IMR-90 (cell line): ENCODE results near the gene ADD2. TPM values are rescaled to one million over a fixed set of nuclear protein-coding genes. Genes with fewer than 3 reads are reported as not detected.
A peak's percentile ranks its signal among the peaks of the same experiment; 100 is the strongest.

Experiments used
- ATAC-seq: fragments of 200-7000 bp; cut with Tn5 transposase; 2 replicates; pipeline ENCODE4 v1.9.1; 2020; ENCODE audit warnings: low read depth, mild to moderate bottlenecking, moderate library complexity
- BruUV-seq: library from RNA; stranded (reverse); fragments of 400-500 nt; replicated peaks from 2 replicates; lab custom pipeline; 2021; lab: Mats Ljungman, UMichigan
- CTCF ChIA-PET: fragments of 300-600 bp; formaldehyde crosslinking; extraction: SDS; loops from one replicate; lab custom pipeline; 2021; ENCODE audit warnings: antibody characterized with exemption; lab: Yijun Ruan, JAX
- POLR2A ChIA-PET: fragments of 300-600 bp; sonication (Branson Sonifier 250); formaldehyde crosslinking; loops from one replicate; lab custom pipeline; 2022; ENCODE audit warnings: antibody characterized with exemption; ENCODE audit not compliant: unreplicated experiment; lab: Charles Lee
- DNase-seq: peaks from one replicate; pipeline ENCODE4 v3.0.0; 2013
- H2AFZ ChIP-seq: replicated peaks from 2 replicates; pipeline ENCODE3; 2013; ENCODE audit warnings: low read length, mild to moderate bottlenecking; ENCODE audit not compliant: poor library complexity
- H2AK5ac ChIP-seq: 2 replicates; pipeline ENCODE4 v1.6.1; 2013; ENCODE audit warnings: low read depth, low read length, inconsistent platforms
- H2AK9ac ChIP-seq: replicated peaks from 2 replicates; pipeline ENCODE3; 2013; ENCODE audit warnings: mild to moderate bottlenecking, low read depth, low read length, moderate library complexity; ENCODE audit not compliant: poor library complexity
- H2BK120ac ChIP-seq: 2 replicates; pipeline ENCODE4 v1.6.1; 2013; ENCODE audit warnings: low read depth, low read length, inconsistent platforms
- H2BK15ac ChIP-seq: 3 replicates; pipeline ENCODE4 v1.6.1; 2013; ENCODE audit warnings: low read depth, low read length, inconsistent platforms
- H2BK20ac ChIP-seq: 2 replicates; pipeline ENCODE4 v1.6.1; 2013; ENCODE audit warnings: low read depth, mild to moderate bottlenecking, inconsistent platforms, low read length, moderate library complexity
- H2BK5ac ChIP-seq: 2 replicates; pipeline ENCODE4 v1.6.1; 2013; ENCODE audit warnings: mild to moderate bottlenecking, low read depth, low read length, inconsistent platforms; ENCODE audit not compliant: poor library complexity, severe bottlenecking
- H3K14ac ChIP-seq: replicated peaks from 2 replicates; pipeline ENCODE4 v1.6.1; 2013; ENCODE audit warnings: low read depth, low read length, inconsistent platforms
- H3K18ac ChIP-seq: 2 replicates; pipeline ENCODE4 v1.6.1; 2013; ENCODE audit warnings: low read depth, low read length, control low read depth
- H3K23ac ChIP-seq: 2 replicates; pipeline ENCODE4 v1.6.1; 2013; ENCODE audit warnings: low read depth, low read length, inconsistent platforms
- H3K27ac ChIP-seq: 2 replicates; pipeline ENCODE4 v1.5.1; 2013; ENCODE audit warnings: mild to moderate bottlenecking, control low read depth, low read length; ENCODE audit not compliant: insufficient read depth
- H3K27me3 ChIP-seq: 2 replicates; pipeline ENCODE4 v1.6.1; 2013; ENCODE audit warnings: low read length; ENCODE audit not compliant: control insufficient read depth, insufficient read depth
- H3K36me3 ChIP-seq: 2 replicates; pipeline ENCODE4 v1.6.1; 2013; ENCODE audit warnings: low read length, mixed read lengths; ENCODE audit not compliant: control insufficient read depth, insufficient read depth
- H3K4ac ChIP-seq: 2 replicates; pipeline ENCODE4 v1.6.1; 2013; ENCODE audit warnings: low read depth, low read length, inconsistent platforms
- H3K4me1 ChIP-seq: 2 replicates; pipeline ENCODE4 v1.6.1; 2013; ENCODE audit warnings: low read length, mixed read lengths; ENCODE audit not compliant: control insufficient read depth, insufficient read depth
- H3K4me2 ChIP-seq: 2 replicates; pipeline ENCODE4 v1.6.1; 2013; ENCODE audit warnings: low read depth, mild to moderate bottlenecking, control low read depth, low read length, moderate library complexity
- H3K4me3 ChIP-seq: 2 replicates; pipeline ENCODE4 v1.5.1; 2013; ENCODE audit warnings: low read depth, mild to moderate bottlenecking, control low read depth, low read length, moderate library complexity; ENCODE audit not compliant: insufficient read depth
- H3K56ac ChIP-seq: 2 replicates; pipeline ENCODE4 v1.6.1; 2013; ENCODE audit warnings: low read length, inconsistent platforms; ENCODE audit not compliant: insufficient read depth; ENCODE audit errors: extremely low read depth
- H3K79me1 ChIP-seq, 2 experiments: 2 replicates each; pipeline ENCODE4 v1.6.1; 2013; ENCODE audit warnings: low read length in 2 of 2, inconsistent platforms in 1 of 2, low read depth in 1 of 2
- H3K9ac ChIP-seq: 2 replicates; pipeline ENCODE4 v1.6.1; 2013; ENCODE audit warnings: low read depth, low read length, control low read depth
- H3K9me1 ChIP-seq: 2 replicates; pipeline ENCODE4 v1.6.1; 2013; ENCODE audit warnings: low read length, inconsistent platforms; ENCODE audit not compliant: insufficient read depth
- H3K9me3 ChIP-seq: 2 replicates; pipeline ENCODE4 v1.6.1; 2013; ENCODE audit warnings: low read length; ENCODE audit not compliant: control insufficient read depth, insufficient read depth
- H4K20me1 ChIP-seq: 2 replicates; pipeline ENCODE4 v1.6.1; 2013; ENCODE audit warnings: low read length, inconsistent platforms; ENCODE audit not compliant: insufficient read depth
- H4K5ac ChIP-seq: 2 replicates; pipeline ENCODE4 v1.6.1; 2013; ENCODE audit warnings: mild to moderate bottlenecking, low read depth, low read length, control low read depth
- H4K8ac ChIP-seq, 2 experiments: 2 replicates each; pipeline ENCODE4 v1.6.1; 2013; ENCODE audit warnings: low read depth in 2 of 2, low read length in 2 of 2, control low read depth in 1 of 2, inconsistent platforms in 1 of 2
- H4K91ac ChIP-seq: 2 replicates; pipeline ENCODE4 v1.6.1; 2013; ENCODE audit warnings: low read depth, low read length, inconsistent platforms; ENCODE audit not compliant: insufficient read depth
- BHLHE40 ChIP-seq: fragments of 150-350 bp; IDR thresholded peaks from 2 replicates; pipeline ENCODE4 v1.6.1; 2016; ENCODE audit warnings: mild to moderate bottlenecking, low read depth, low read length
- NFE2L2 ChIP-seq: fragments of 150-350 bp; IDR thresholded peaks from 2 replicates; pipeline ENCODE4 v1.6.1; 2016; ENCODE audit warnings: low read depth, mild to moderate bottlenecking, low read length
- SMC3 ChIP-seq: fragments of 150-350 bp; IDR thresholded peaks from 2 replicates; pipeline ENCODE4 v1.6.1; 2016; ENCODE audit warnings: low read depth, mild to moderate bottlenecking, antibody characterized with exemption, low read length, moderate library complexity
- WGBS, 2 experiments: methylation state at CpG; one replicate each; pipeline versions ENCODE4 v1.1.5 to v1.1.7; 2013; ENCODE audit warnings: missing lambda C conversion rate in 2 of 2; ENCODE audit not compliant: insufficient read length in 1 of 2; ENCODE audit errors: extremely low coverage in 2 of 2; 5-methylcytosine and 5-hydroxymethylcytosine counted together
- dilution Hi-C: fragments of 300-500 bp; cut with HindIII; formaldehyde crosslinking; loops from one replicate; pipeline ENCODE4 v1.14.3; 2018; ENCODE audit warnings: low sequenced_read_pairs; ENCODE audit not compliant: unreplicated experiment
- in situ Hi-C: fragments of 300-500 bp; cut with MboI; formaldehyde crosslinking; loops from 3 replicates; pipeline ENCODE4 v1.14.3; 2019; ENCODE audit warnings: low sequenced_read_pairs, inconsistent platforms, mixed read lengths
- intact Hi-C: fragments of 100-400 bp; cut with micrococcal nuclease; formaldehyde crosslinking; loops from 2 replicates; pipeline ENCODE4 v1.10.0; 2022
- polyA plus RNA-seq, 3 experiments: library from polyadenylated mRNA; depleted of rRNA; stranded (reverse); fragments of >200 nt; gene quantifications; 2 replicates each; pipeline ENCODE4 v1.2.3, GENCODE V29; 2012; ENCODE audit warnings: low replicate concordance in 1 of 3
- total RNA-seq: library from RNA; depleted of rRNA; stranded (reverse); fragments of >200 nt; gene quantifications from 2 replicates; pipeline ENCODE4 v1.2.3, GENCODE V29; 2012

ADD2 gene
- total and polyA plus RNA-seq, 2 of the 4 experiments (the other 2 are of a cell fraction), result not detected

DNA sequence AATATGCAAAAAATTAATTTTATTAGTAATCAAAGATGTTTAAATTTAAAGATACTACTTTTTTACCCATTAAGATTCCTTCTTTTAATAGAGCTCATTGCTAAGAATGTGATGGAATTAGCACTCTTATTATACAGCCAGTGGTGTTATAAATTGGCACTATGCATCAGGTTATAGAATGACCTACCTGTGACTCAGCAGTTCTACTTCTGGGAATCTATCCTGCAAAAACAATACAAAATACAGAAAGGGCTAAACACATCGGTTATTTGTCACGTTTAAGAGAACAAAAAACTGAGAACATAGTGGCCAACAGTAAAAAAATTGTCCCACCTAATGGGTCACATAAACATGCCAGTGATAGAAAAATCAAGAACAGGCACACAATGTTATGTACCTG, 9.4 kb upstream of the ADD2 start:
- no peak overlapping the region for H2BK15ac ChIP-seq
- no peak for TF ChIP-seq SMC3
- peak; percentile 50; the same call in 1 of the 2 replicates for TF ChIP-seq NFE2L2
- TF ChIP-seq BHLHE40, result no peak
- H3K27ac ChIP-seq, result no peak overlapping the region
- peaks cover 4% of the 10 kb centered on the region; the same call in 1 of the 2 replicates for H3K27me3 ChIP-seq
- H3K79me1 ChIP-seq, result no peaks in the 10 kb centered on the region
- ChIA-PET POLR2A (no interaction called here), CTCF (no interaction called here)
- no peaks in the 10 kb centered on the region for H3K9me3 ChIP-seq
- H3K36me3 ChIP-seq, result no peaks in the 10 kb centered on the region
- H2BK120ac ChIP-seq, result no peak overlapping the region
- no TSS peak for BruUV-seq
- H2BK5ac ChIP-seq, result no peak overlapping the region
- no peak for DNase-seq
- H3K4me2 ChIP-seq, result no peak overlapping the region
- H3K14ac ChIP-seq, result no peak overlapping the region
- no peak for ATAC-seq
- H2AFZ ChIP-seq, result no peak overlapping the region
- no peak overlapping the region for H2AK9ac ChIP-seq
- no peak overlapping the region for H3K4ac ChIP-seq
- intact Hi-C loops (no loop called here), dilution Hi-C loops (no loop called here), in situ Hi-C loops (no loop called here)
- H3K4me3 ChIP-seq, result no peak overlapping the region
- no CpG with 5 or more reads among the region's 2 CpGs for WGBS, 2 experiments
- no peak overlapping the region for H2AK5ac ChIP-seq
- no peak overlapping the region for H3K23ac ChIP-seq
- no peaks in the 10 kb centered on the region for H4K20me1 ChIP-seq
- no peak overlapping the region for H4K91ac ChIP-seq
- no peaks in the 10 kb centered on the region for H3K4me1 ChIP-seq
- no peak overlapping the region for H3K18ac ChIP-seq
- H3K9ac ChIP-seq, result no peak overlapping the region
- no peak overlapping the region for H4K8ac ChIP-seq
- no peak overlapping the region for H4K5ac ChIP-seq
- H3K9me1 ChIP-seq, result no peaks in the 10 kb centered on the region
- no peak overlapping the region for H2BK20ac ChIP-seq
- no peak overlapping the region for H3K56ac ChIP-seq
